GM18511 (cell line): ENCODE measurements around the gene HPF1.
"Not testable (repeated sequence)": the region's sequence is repeated elsewhere in the genome, so short reads cannot be mapped to it uniquely, and the experiment has no call there.

ENCODE experiments used
- ATAC-seq: cut with Tn5 transposase; IDR thresholded peaks from one replicate; pipeline ENCODE4 v1.9.1; 2021; ENCODE audit warnings: mild to moderate bottlenecking, moderate library complexity; ENCODE audit not compliant: unreplicated experiment

Gene HPF1

GRCh38 chr4:169757575-169758184 lies at the start of gene HPF1:
HPF1 (minus strand) TSS chr4:169757944; CDS start chr4:169757877, 67 bp downstream.
- ATAC-seq: peak; percentile 91

- not testable (repeated sequence) for ATAC-seq
Observed at GRCh38 chr4:169806770-169807169, 49.0 kb upstream of the HPF1 start.

- ATAC-seq: no peak
Observed at GRCh38 chr4:169803413-169803812, 45.7 kb upstream of the HPF1 start.

- ATAC-seq: no peak
Observed at GRCh38 chr4:169802873-169803272, 45.1 kb upstream of the HPF1 start.

- no peak for ATAC-seq
Observed at GRCh38 chr4:169800541-169800940, 42.8 kb upstream of the HPF1 start.

- no peak for ATAC-seq
Observed at GRCh38 chr4:169799260-169799659, 41.5 kb upstream of the HPF1 start.

GRCh38 chr4:169795585-169795984 lies 37.8 kb upstream of the HPF1 start:
- ATAC-seq: no peak

- ATAC-seq: no peak
Observed at GRCh38 chr4:169791527-169792156, 33.9 kb upstream of the HPF1 start.

GRCh38 chr4:169791062-169791461 lies 33.3 kb upstream of the HPF1 start:
- ATAC-seq: no peak

GRCh38 chr4:169774466-169775445 lies 17.0 kb upstream of the HPF1 start:
- ATAC-seq: no peak

GRCh38 chr4:169773889-169774288 lies 16.1 kb upstream of the HPF1 start:
- ATAC-seq: no peak

- not testable (repeated sequence) for ATAC-seq
Observed at GRCh38 chr4:169771556-169772080, 13.9 kb upstream of the HPF1 start.

GRCh38 chr4:169770416-169770815 lies 12.7 kb upstream of the HPF1 start:
- ATAC-seq: no peak

- ATAC-seq: no peak
Observed at GRCh38 chr4:169768385-169768784, 10.6 kb upstream of the HPF1 start.

GRCh38 chr4:169766741-169767140 lies 9.0 kb upstream of the HPF1 start:
- ATAC-seq: no peak

GRCh38 chr4:169765835-169766234 lies 8.1 kb upstream of the HPF1 start:
- ATAC-seq: no peak

- ATAC-seq: no peak
Observed at GRCh38 chr4:169761846-169762245, 4.1 kb upstream of the HPF1 start.

GRCh38 chr4:169758401-169758962 lies 738 bp upstream of the HPF1 start:
- no peak for ATAC-seq

GRCh38 chr4:169756971-169757574 lies 671 bp downstream of the HPF1 start:
- ATAC-seq: peak; percentile 33

- no peak for ATAC-seq
Observed at GRCh38 chr4:169745291-169745690, 12.5 kb downstream of the HPF1 start.

GRCh38 chr4:169744601-169745000 lies 13.1 kb downstream of the HPF1 start:
- ATAC-seq: no peak
